Measurements from ENCODE around the gene GRHL1.

The GRHL1 gene

DNA sequence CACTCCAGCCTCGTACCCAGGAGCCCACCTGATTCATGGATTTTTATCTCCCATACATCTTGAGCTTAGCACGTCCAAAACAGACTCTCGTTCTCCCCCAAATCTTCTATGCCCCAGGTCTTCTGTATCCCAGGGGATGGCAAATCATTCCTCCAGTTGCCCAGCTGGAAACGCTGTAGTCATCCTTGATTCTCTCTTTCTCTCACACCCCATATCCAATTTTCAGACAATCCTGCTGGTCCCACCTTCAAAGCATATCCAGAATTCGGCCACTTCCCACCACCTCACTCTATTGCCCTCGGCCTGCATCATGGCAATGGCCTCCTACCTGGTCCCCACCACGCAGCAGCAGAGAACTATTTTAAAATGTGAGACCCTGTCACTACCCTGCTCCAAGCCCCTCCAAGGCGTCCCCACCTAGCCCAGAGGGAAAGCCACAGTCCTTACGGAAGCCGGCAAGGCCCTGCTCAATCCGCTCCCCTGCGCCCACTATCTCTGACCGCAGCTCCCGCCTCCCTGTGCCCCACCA, 1.4 kb upstream of the GRHL1 start:
- Histone ChIP-seq H3K4me1 (ENCODE audit: control insufficient read depth, insufficient read depth, low read length) (peaks cover 7% of the 10 kb centered on the region), H3K27me3 (ENCODE audit: control insufficient read depth, insufficient read depth, low read length) (peaks cover 19% of the 10 kb centered on the region)

DNA sequence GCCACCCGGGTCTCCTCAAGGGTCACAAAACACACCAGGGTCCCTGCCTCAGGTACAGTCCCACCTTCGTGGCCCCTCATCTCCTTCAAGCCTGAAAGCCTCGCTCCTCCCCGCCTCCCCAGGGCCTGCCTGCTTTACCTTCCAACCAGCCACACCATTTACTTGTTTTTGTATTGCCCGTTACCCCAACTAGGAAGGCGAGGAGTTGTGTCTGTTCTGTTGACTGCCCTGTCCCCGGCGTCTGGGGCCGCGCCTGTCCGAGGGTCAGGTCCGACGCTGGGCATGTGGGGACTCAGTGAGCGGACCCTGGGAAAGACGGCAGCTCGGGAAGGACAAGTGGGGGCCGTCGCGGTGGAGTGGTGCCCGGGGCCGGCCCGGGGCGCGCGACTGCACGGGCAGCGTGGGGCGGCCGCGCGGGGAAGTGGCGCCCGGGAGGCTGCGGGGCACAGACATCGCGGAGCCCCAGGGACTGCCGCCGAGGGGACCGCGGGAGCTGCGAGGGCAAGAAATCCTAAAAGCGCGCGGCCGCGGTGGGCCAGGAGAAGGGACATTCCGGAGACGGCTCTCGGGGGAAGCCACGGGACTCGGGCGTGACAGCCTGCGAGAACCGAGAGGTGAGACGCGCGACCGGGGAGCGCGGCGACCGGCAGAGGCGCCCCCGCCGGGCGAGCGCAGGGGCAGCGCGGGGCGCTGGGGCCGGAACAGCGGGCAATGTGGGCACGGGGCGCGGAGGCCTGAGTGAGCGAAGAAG, 797 bp upstream of the GRHL1 start:
- no peaks in the 10 kb centered on the region for H3K9me3 ChIP-seq (ENCODE audit: control insufficient read depth, low read length)
- peaks cover 7% of the 10 kb centered on the region for H3K4me1 ChIP-seq (ENCODE audit: control insufficient read depth, insufficient read depth, low read length)
- peak overlapping the region; percentile 42 for H3K9ac ChIP-seq (ENCODE audit: low read length)
- H3K36me3 ChIP-seq (ENCODE audit: control insufficient read depth, insufficient read depth, low read length): no peaks in the 10 kb centered on the region
- peaks cover 19% of the 10 kb centered on the region for H3K27me3 ChIP-seq (ENCODE audit: control insufficient read depth, insufficient read depth, low read length)
- no peak overlapping the region for H3K4me3 ChIP-seq (ENCODE audit: low read length)

More for the DNA sequence above, 1.4 kb upstream of the GRHL1 start:
- no peaks in the 10 kb centered on the region for H3K36me3 ChIP-seq (ENCODE audit: control insufficient read depth, insufficient read depth, low read length)
- no peaks in the 10 kb centered on the region for H3K9me3 ChIP-seq (ENCODE audit: control insufficient read depth, low read length)
- H3K9ac ChIP-seq (ENCODE audit: low read length): no peak overlapping the region
- H3K4me3 ChIP-seq (ENCODE audit: low read length): no peak overlapping the region

DNA sequence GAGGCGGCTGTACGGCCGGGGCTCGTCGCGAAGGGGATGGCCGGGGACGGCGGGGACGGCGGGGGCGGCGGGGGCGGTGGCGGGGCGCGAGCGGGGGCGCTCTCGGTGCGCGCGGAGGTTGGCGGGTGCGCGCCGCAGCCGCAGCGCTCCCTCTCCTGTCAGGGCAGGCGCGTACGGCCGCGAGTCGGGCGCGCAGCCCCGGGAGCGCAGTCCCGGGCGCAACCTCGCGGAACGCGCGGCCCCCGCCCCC, 296 bp upstream of the GRHL1 start:
- Histone ChIP-seq H3K27me3 (ENCODE audit: control insufficient read depth, insufficient read depth, low read length) (peaks cover 19% of the 10 kb centered on the region), H3K9ac (ENCODE audit: low read length) (no peak overlapping the region), H3K36me3 (ENCODE audit: control insufficient read depth, insufficient read depth, low read length) (no peaks in the 10 kb centered on the region), H3K9me3 (ENCODE audit: control insufficient read depth, low read length) (no peaks in the 10 kb centered on the region), H3K4me3 (ENCODE audit: low read length) (no peak overlapping the region), H3K4me1 (ENCODE audit: control insufficient read depth, insufficient read depth, low read length) (peaks cover 7% of the 10 kb centered on the region)

DNA sequence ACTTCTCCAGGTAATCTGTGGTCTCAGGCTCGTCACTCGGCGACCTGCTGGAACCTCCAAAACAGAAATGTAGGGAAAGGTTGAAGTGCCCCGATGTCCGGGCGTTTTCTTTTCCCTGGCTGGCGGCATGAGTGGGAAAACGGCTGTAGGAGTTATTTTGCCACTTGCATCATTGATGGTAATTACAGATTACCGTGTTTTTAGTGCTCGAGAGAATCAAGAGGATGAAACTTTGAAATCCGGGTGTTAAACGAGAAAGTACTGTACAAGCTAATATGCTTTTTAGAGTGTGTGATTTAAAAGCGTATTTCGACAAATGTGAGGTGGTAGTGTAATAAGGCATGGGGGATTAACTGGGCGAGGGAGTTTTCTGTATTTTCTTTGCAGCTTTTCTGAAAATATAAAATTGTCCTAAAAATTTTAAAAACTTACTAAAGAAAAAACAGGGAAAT, 819 bp downstream of the GRHL1 start:
- peaks cover 19% of the 10 kb centered on the region for H3K27me3 ChIP-seq (ENCODE audit: control insufficient read depth, insufficient read depth, low read length)
- H3K36me3 ChIP-seq (ENCODE audit: control insufficient read depth, insufficient read depth, low read length): no peaks in the 10 kb centered on the region
- H3K4me1 ChIP-seq (ENCODE audit: control insufficient read depth, insufficient read depth, low read length): peaks cover 7% of the 10 kb centered on the region
- no peaks in the 10 kb centered on the region for H3K9me3 ChIP-seq (ENCODE audit: control insufficient read depth, low read length)
- no peak overlapping the region for H3K4me3 ChIP-seq (ENCODE audit: low read length)
- peak overlapping the region; percentile 60 for H3K9ac ChIP-seq (ENCODE audit: low read length)

DNA sequence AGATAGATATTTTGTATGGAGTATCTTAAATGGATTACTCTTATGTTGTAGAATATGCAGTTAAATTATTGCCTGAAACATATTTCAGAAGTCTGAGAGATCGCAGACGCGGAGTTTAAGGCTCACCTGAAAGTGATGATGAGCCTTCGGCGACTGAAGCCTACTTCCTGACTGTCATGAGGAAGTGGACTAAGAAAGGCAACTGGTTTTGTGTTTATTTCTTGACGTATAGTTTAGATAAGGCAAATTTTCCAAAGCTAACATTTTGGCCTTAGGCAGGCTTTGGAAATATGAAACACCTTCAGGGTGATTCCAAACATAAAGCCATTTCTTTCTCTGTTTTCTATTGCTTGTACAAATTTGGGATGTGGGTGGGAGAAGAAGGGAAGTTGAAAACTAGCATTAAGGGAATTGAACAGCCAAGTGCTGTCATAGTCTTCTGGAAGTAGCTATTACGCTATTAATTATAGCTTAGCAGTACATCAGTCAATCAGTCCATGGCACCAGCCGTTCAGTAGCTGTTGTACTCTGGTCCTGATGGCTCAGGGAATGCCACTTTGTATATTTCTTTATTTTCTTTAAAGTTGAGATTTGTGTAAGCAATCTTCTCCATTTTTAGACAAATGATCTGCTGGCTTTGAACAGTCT, 1.5 kb downstream of the GRHL1 start:
- no peaks in the 10 kb centered on the region for H3K9me3 ChIP-seq (ENCODE audit: control insufficient read depth, low read length)
- H3K27me3 ChIP-seq (ENCODE audit: control insufficient read depth, insufficient read depth, low read length): peaks cover 19% of the 10 kb centered on the region
- no peaks in the 10 kb centered on the region for H3K36me3 ChIP-seq (ENCODE audit: control insufficient read depth, insufficient read depth, low read length)
- no peak overlapping the region for H3K9ac ChIP-seq (ENCODE audit: low read length)
- no peak overlapping the region for H3K4me3 ChIP-seq (ENCODE audit: low read length)
- H3K4me1 ChIP-seq (ENCODE audit: control insufficient read depth, insufficient read depth, low read length): peaks cover 7% of the 10 kb centered on the region

DNA sequence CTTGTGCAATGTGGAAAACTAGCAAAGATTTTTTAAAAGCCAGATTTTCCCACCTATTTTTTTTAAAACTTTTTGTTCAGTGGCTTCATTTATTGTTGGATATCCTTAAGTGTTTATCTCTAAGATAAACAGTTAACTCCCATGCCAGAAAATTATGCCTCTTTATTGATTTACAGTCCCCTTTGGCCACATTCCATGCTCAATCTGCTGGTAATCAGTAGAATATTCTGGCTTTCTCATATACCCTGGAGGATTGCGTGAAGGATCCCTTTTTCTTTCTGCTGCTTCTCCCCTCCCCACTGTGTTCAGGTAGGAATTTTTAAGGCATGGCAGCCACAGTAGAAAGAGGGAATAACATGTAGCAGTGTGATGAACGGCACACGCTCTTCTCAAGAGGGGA, 2.6 kb downstream of the GRHL1 start:
- Histone ChIP-seq H3K27me3 (ENCODE audit: control insufficient read depth, insufficient read depth, low read length) (peaks cover 19% of the 10 kb centered on the region), H3K4me3 (ENCODE audit: low read length) (no peak overlapping the region), H3K36me3 (ENCODE audit: control insufficient read depth, insufficient read depth, low read length) (no peaks in the 10 kb centered on the region), H3K4me1 (ENCODE audit: control insufficient read depth, insufficient read depth, low read length) (peaks cover 7% of the 10 kb centered on the region), H3K9me3 (ENCODE audit: control insufficient read depth, low read length) (no peaks in the 10 kb centered on the region), H3K9ac (ENCODE audit: low read length) (no peak overlapping the region)

DNA sequence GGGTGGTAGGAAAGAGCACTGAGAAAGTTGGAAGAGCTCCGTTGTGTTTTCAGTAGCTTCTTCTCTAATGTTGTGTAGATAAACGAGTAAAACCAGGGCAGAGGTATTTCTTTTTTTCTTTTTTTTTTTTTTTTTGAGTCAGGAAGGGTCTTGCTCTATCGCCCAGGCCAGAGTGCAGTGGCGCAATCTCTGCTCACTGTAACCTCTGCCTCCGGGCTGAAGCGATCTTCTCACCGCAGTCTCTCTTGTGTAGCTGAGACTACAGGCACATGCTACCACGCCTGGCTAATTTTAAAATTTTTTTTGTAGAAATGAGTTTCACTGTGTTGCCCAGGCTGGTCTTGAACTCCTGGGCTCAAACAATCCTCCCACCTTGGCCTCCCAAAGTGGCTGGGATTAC, 6.6 kb downstream of the GRHL1 start:
- H3K36me3 ChIP-seq (ENCODE audit: control insufficient read depth, insufficient read depth, low read length): no peaks in the 10 kb centered on the region
- no peaks in the 10 kb centered on the region for H3K4me1 ChIP-seq (ENCODE audit: control insufficient read depth, insufficient read depth, low read length)
- no peak overlapping the region for H3K9ac ChIP-seq (ENCODE audit: low read length)
- no peaks in the 10 kb centered on the region for H3K9me3 ChIP-seq (ENCODE audit: control insufficient read depth, low read length)
- no peak overlapping the region for H3K4me3 ChIP-seq (ENCODE audit: low read length)
- H3K27me3 ChIP-seq (ENCODE audit: control insufficient read depth, insufficient read depth, low read length): no peaks in the 10 kb centered on the region

DNA sequence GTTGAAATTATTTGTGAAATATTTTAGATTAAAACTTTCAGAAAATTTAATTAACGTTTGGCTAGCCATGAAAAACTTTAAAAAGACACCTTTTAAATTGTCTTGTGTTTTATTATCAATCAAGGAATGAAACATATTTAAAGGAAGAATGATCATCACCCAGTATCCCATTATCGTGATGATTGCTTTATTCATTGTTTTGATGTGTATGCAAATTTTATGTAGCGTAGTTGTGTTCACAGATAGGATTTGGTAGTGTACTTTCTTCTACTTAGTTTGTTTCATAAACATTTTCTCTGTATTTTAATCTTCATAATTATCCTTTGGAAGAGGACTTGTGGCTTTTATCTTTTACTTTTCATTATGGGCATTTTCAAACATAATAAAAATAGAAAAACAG, 7.8 kb downstream of the GRHL1 start:
- Histone ChIP-seq H3K36me3 (ENCODE audit: control insufficient read depth, insufficient read depth, low read length) (no peaks in the 10 kb centered on the region), H3K9ac (ENCODE audit: low read length) (no peak overlapping the region), H3K9me3 (ENCODE audit: control insufficient read depth, low read length) (no peaks in the 10 kb centered on the region), H3K4me3 (ENCODE audit: low read length) (no peak overlapping the region), H3K27me3 (ENCODE audit: control insufficient read depth, insufficient read depth, low read length) (no peaks in the 10 kb centered on the region), H3K4me1 (ENCODE audit: control insufficient read depth, insufficient read depth, low read length) (no peaks in the 10 kb centered on the region)

DNA sequence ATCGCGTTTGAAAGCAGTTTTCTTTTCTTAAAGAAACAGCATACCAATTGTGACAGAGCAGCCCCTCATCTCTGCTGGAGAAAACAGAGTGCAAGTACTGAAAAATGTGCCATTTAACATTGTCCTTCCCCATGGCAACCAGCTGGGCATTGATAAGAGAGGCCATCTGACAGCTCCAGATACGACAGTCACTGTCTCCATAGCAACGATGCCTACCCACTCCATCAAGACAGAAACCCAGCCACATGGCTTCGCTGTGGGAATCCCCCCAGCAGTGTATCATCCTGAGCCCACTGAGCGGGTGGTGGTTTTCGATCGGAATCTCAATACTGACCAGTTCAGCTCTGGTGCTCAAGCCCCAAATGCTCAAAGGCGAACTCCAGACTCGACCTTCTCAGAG, 9.5 kb downstream of the GRHL1 start:
- Histone ChIP-seq H3K36me3 (ENCODE audit: control insufficient read depth, insufficient read depth, low read length) (no peaks in the 10 kb centered on the region), H3K9ac (ENCODE audit: low read length) (no peak overlapping the region), H3K27me3 (ENCODE audit: control insufficient read depth, insufficient read depth, low read length) (no peaks in the 10 kb centered on the region), H3K4me3 (ENCODE audit: low read length) (no peak overlapping the region), H3K4me1 (ENCODE audit: control insufficient read depth, insufficient read depth, low read length) (no peaks in the 10 kb centered on the region), H3K9me3 (ENCODE audit: control insufficient read depth, low read length) (no peaks in the 10 kb centered on the region)

DNA sequence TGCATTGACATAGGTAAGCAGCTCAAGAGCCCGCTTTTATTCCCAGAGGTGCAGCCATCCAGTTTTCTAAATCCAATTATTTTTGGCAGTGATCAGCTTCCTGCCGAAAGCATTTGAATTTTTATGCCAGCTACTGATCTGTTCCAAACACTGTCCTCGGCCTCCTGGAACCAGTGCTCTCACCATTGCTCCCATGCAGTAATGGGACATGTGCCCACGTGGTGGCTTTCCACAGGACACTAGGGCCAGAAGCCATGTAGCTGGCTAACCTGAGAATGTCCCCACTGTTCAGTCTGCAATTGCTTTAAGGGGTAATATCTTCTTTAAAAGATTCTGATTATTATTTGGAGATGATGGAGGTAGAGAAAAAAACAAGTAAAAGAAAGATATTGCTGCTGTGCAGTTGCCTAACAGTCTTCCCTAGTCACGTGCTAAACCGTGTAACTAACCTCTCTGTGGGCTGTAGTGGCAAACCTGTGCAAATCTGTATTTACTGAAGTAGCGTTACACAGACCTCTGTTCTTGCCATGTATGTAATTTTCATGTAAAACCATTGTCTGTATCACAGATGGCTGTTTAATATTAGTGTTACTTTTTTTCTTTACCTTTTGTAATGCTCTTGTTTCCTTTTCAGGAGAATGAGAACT, 13.0 kb downstream of the GRHL1 start:
- Histone ChIP-seq H3K27me3 (ENCODE audit: control insufficient read depth, insufficient read depth, low read length) (no peaks in the 10 kb centered on the region), H3K4me1 (ENCODE audit: control insufficient read depth, insufficient read depth, low read length) (peaks cover 10% of the 10 kb centered on the region), H3K9ac (ENCODE audit: low read length) (no peak overlapping the region), H3K9me3 (ENCODE audit: control insufficient read depth, low read length) (no peaks in the 10 kb centered on the region), H3K4me3 (ENCODE audit: low read length) (no peak overlapping the region), H3K36me3 (ENCODE audit: control insufficient read depth, insufficient read depth, low read length) (no peaks in the 10 kb centered on the region)

DNA sequence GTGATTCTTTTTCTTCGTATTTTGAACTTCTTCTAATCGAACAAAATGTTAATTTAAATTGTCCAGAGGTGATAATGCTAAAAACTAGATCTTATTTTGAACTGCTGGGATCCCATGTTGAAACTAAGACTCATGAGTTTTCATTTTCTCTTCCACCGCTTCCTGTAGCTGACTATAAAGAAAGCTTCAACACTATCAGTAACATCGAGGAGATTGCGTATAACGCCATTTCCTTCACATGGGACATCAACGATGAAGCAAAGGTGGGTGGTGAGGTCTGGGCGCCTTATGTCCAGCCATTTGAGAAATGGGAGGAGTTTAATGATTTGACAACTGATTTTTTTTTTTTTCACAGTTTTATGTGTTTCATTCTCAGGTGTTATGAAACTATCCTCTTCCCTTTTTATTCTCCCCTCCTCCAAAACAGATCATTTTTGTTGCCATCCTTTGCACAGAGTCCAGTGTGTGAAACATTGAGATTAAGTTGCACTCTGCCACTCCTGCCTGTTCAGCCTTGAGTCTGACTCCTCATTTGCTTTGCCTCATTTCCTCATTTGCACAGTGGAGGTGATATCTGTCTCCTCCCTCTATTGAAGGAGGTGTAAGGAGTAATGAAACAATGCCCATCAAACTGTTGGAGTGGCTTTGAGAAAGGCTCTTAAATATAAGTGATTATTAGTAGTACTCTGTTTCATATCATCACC, 13.8 kb downstream of the GRHL1 start:
- Histone ChIP-seq H3K36me3 (ENCODE audit: control insufficient read depth, insufficient read depth, low read length) (no peaks in the 10 kb centered on the region), H3K4me1 (ENCODE audit: control insufficient read depth, insufficient read depth, low read length) (peaks cover 10% of the 10 kb centered on the region), H3K9ac (ENCODE audit: low read length) (no peak overlapping the region), H3K9me3 (ENCODE audit: control insufficient read depth, low read length) (no peaks in the 10 kb centered on the region), H3K4me3 (ENCODE audit: low read length) (no peak overlapping the region), H3K27me3 (ENCODE audit: control insufficient read depth, insufficient read depth, low read length) (no peaks in the 10 kb centered on the region)
